GM12878 (cell line): Measurements from ENCODE around the gene FANCC. TPM values are rescaled to one million over a fixed set of nuclear protein-coding genes. Genes with fewer than 3 reads are reported as not detected.

Experiments
- ATAC-seq: fragments of 200-7000 bp; cut with Tn5 transposase; 3 replicates; pipeline ENCODE4 v1.9.1; 2020; ENCODE audit warnings: mild to moderate bottlenecking, moderate library complexity
- BruUV-seq: library from RNA; stranded (reverse); fragments of 400-500 nt; replicated peaks from 2 replicates; lab custom pipeline; 2021; lab: Mats Ljungman, UMichigan
- CTCF ChIA-PET: fragments of 300-600 bp; sonication (Branson Sonifier 250); formaldehyde crosslinking; extraction: SDS; loops from one replicate; lab custom pipeline; 2021; ENCODE audit warnings: inconsistent platforms; lab: Yijun Ruan, JAX
- POLR2A ChIA-PET: fragments of 350-600 bp; formaldehyde crosslinking; extraction: SDS; loops from one replicate; lab custom pipeline; 2021; ENCODE audit warnings: inconsistent platforms; lab: Charles Lee
- RAD21 ChIA-PET: fragments of 300-600 bp; sonication (Branson Sonifier 250); formaldehyde crosslinking; loops from one replicate; lab custom pipeline; 2023; ENCODE audit warnings: antibody characterized with exemption; ENCODE audit not compliant: unreplicated experiment; lab: Charles Lee
- SMC1A ChIA-PET: fragments of 300-600 bp; sonication (Branson Sonifier 250); formaldehyde crosslinking; loops from one replicate; lab custom pipeline; 2023; ENCODE audit not compliant: unreplicated experiment, uncharacterized antibody; lab: Charles Lee
- DNase-seq: peaks from one replicate; pipeline ENCODE4 v3.0.0-alpha.2; 2011; ENCODE audit warnings: low read depth, low spot score
- FAIRE-seq: peaks from 3 replicates; lab custom pipeline; 2011; peaks lifted over from hg19 to GRCh38; lab: Jason Lieb, UNC
- H2AFZ ChIP-seq: 2 replicates; pipeline ENCODE4 v1.6.0; 2011; ENCODE audit warnings: low read depth, low read length, control low read depth; ENCODE audit not compliant: control insufficient read depth
- H3K27ac ChIP-seq: 2 replicates; pipeline ENCODE4 v1.5.1; 2011; ENCODE audit warnings: control low read depth; ENCODE audit not compliant: control insufficient read depth, insufficient read depth
- H3K27me3 ChIP-seq, 2 experiments: replicated peaks in 1 of 2; 2 replicates each; pipeline versions ENCODE4 v1.6.0 to v1.6.1; 2011; ENCODE audit warnings: low read length in 1 of 2; ENCODE audit not compliant: control insufficient read depth in 2 of 2, insufficient read depth in 2 of 2
- H3K36me3 ChIP-seq, 2 experiments: 2 replicates each; pipeline ENCODE4 v1.5.1; 2011; ENCODE audit warnings: low read length in 1 of 2; ENCODE audit not compliant: control insufficient read depth in 2 of 2, insufficient read depth in 2 of 2
- H3K4me1 ChIP-seq: 2 replicates; pipeline ENCODE4 v1.6.1; 2011; ENCODE audit warnings: mild to moderate bottlenecking, low read length, moderate library complexity, mixed read lengths; ENCODE audit not compliant: control insufficient read depth, insufficient read depth
- H3K4me2 ChIP-seq: 2 replicates; pipeline ENCODE4 v1.6.0; 2011; ENCODE audit warnings: control low read depth; ENCODE audit not compliant: control insufficient read depth, insufficient read depth
- H3K4me3 ChIP-seq: fragments of 200-600 bp; sonication (generic); 2 replicates; pipeline ENCODE4 v1.5.1; 2016
- H3K79me2 ChIP-seq: 2 replicates; pipeline ENCODE4 v1.6.0; 2011; ENCODE audit warnings: low read length; ENCODE audit not compliant: control insufficient read depth, insufficient read depth
- H3K9ac ChIP-seq: 2 replicates; pipeline ENCODE4 v1.8.0; 2011; ENCODE audit warnings: low read length, control low read depth, mixed read lengths; ENCODE audit not compliant: control insufficient read depth, insufficient read depth
- H3K9me3 ChIP-seq: replicated peaks from 3 replicates; pipeline ENCODE4 v1.5.1; 2011; ENCODE audit warnings: mild to moderate bottlenecking, low read length; ENCODE audit not compliant: control insufficient read depth, insufficient read depth
- H4K20me1 ChIP-seq: 2 replicates; pipeline ENCODE4 v1.6.0; 2011; ENCODE audit not compliant: control insufficient read depth, insufficient read depth
- ATF3 ChIP-seq: IDR thresholded peaks from 2 replicates; pipeline ENCODE4 v1.6.1; 2011; ENCODE audit warnings: low read depth, mild to moderate bottlenecking, low read length, moderate library complexity, borderline replicate concordance; ENCODE audit errors: extremely low read depth
- CREM ChIP-seq: IDR thresholded peaks from 2 replicates; pipeline ENCODE4 v1.6.1; 2014; ENCODE audit warnings: antibody characterized with exemption, low read depth
- IKZF1 ChIP-seq: fragments of 450-650 bp; conservative IDR thresholded peaks from 2 replicates; pipeline ENCODE4 v1.6.1; 2017; ENCODE audit warnings: antibody characterized with exemption, mild to moderate bottlenecking
- JUNB ChIP-seq: IDR thresholded peaks from 2 replicates; pipeline ENCODE4 v1.6.1; 2016; ENCODE audit warnings: antibody characterized with exemption, mild to moderate bottlenecking
- KDM1A ChIP-seq: fragments of 200-600 bp; sonication (generic); IDR thresholded peaks from 2 replicates; pipeline ENCODE4 v1.6.1; 2016; ENCODE audit warnings: borderline replicate concordance
- RAD21 ChIP-seq: IDR thresholded peaks from 2 replicates; pipeline ENCODE4 v1.6.1; 2011; ENCODE audit warnings: mild to moderate bottlenecking, low read depth, low read length, moderate library complexity; ENCODE audit not compliant: insufficient read depth
- SMAD5 ChIP-seq: IDR thresholded peaks from 2 replicates; pipeline ENCODE4 v1.6.1; 2016; ENCODE audit warnings: antibody characterized with exemption, low read depth
- SPI1 ChIP-seq: IDR thresholded peaks from 2 replicates; pipeline ENCODE4 v1.6.1; 2011; ENCODE audit warnings: low read depth, mild to moderate bottlenecking, low read length, moderate library complexity, borderline replicate concordance; ENCODE audit not compliant: insufficient read depth
- YY1 ChIP-seq: IDR thresholded peaks from 2 replicates; pipeline ENCODE4 v1.6.1; 2011; ENCODE audit warnings: low read depth, mild to moderate bottlenecking, low read length
- ZBTB11 ChIP-seq: fragments of 450-650 bp; formaldehyde crosslinking; IDR thresholded peaks from 2 replicates; pipeline ENCODE4 v1.5.0; 2022; ENCODE audit warnings: mild to moderate bottlenecking, missing genetic modification characterization
- WGBS: methylation state at CpG from one replicate; pipeline ENCODE4 v1.1.6; 2016; ENCODE audit warnings: low lambda C conversion rate; ENCODE audit not compliant: insufficient replicate concordance, insufficient coverage; ENCODE audit errors: missing lambda C conversion rate; 5-methylcytosine and 5-hydroxymethylcytosine counted together
- in situ Hi-C: fragments of 300-500 bp; cut with MboI; formaldehyde crosslinking; loops from 9 replicates; pipeline ENCODE4 v1.14.3; 2018; ENCODE audit warnings: mixed read lengths
- intact Hi-C: fragments of 100-400 bp; cut with micrococcal nuclease; formaldehyde crosslinking; loops from one replicate; pipeline ENCODE4 v1.14.2; 2022; ENCODE audit not compliant: unreplicated experiment
- polyA plus RNA-seq, 11 experiments: library from polyadenylated mRNA; depleted of rRNA in 4 of 11; unstranded in 6 of 11; stranded (reverse) in 5 of 11; fragments of >200 nt; fragmentation: Nextera tagmentation in 4 of 11; fragmentation: Illumina TruSeq in 1 of 11; extraction: Ambion mirVana in 4 of 11; extraction: Trizol in 1 of 11; gene quantifications; 1 replicate in 1 of 11; 2 replicates in 10 of 11; pipeline versions ENCODE4 v1.2.1 to v1.2.3, GENCODE V29; 2011 to 2016; ENCODE audit warnings: inconsistent platforms in 2 of 11, missing spikeins in 2 of 11, low read depth in 1 of 11
- total RNA-seq, 4 experiments: library from RNA; depleted of rRNA in 3 of 4; stranded (reverse); fragments of >200 nt in 3 of 4; fragmentation: Illumina TruSeq in 1 of 4; extraction: Trizol in 1 of 4; gene quantifications; 2 replicates each; pipeline versions ENCODE4 v1.2.1 to v1.2.3, GENCODE V29; 2013 to 2021

The FANCC gene
- total and polyA plus RNA-seq, 10 of the 15 experiments (the other 5 are each of a cell fraction or from before 2014, with no cell fraction given), result 1.2 to 16.8 (median 10.5) TPM

GRCh38 chr9:95218773-95219172 lies 98.7 kb downstream of the FANCC start:
- SMC1A ChIA-PET, result no interaction called here
- in situ Hi-C loops, result no loop called here
- no peaks in the 10 kb centered on the region for H3K79me2 ChIP-seq
- CTCF ChIA-PET, result no interaction called here
- BruUV-seq, result no TSS peak
- TF ChIP-seq KDM1A, result no peak
- no peak for TF ChIP-seq YY1
- no peak for TF ChIP-seq SPI1
- TF ChIP-seq ZBTB11, result no peak
- TF ChIP-seq CREM, result no peak
- TF ChIP-seq SMAD5, result no peak
- TF ChIP-seq RAD21, result no peak
- TF ChIP-seq ATF3, result no peak
- TF ChIP-seq IKZF1, result no peak
- TF ChIP-seq JUNB, result no peak
- TF ChIP-seq, all 136 proteins: peak for 0
- 92% methylated on average over 4 of the region's 4 CpGs for WGBS
- FAIRE-seq (no peak), ATAC-seq (no peak), DNase-seq (no peak)
- ChIA-PET RAD21 (no interaction called here), POLR2A (interaction anchor here (1.5 kb wide), 1 partner anchor 45 kb away, joined by 3 read pairs; no protein-coding TSS in a partner anchor)
- no peak overlapping the region for H3K27ac ChIP-seq
- no peaks in the 10 kb centered on the region for H4K20me1 ChIP-seq
- peaks cover 7% of the 10 kb centered on the region for H3K4me1 ChIP-seq
- no peaks in the 10 kb centered on the region; a peak in 1 of 4 replicates for H3K36me3 ChIP-seq
- no peak overlapping the region for H3K4me3 ChIP-seq
- intact Hi-C loops, result no loop called here
- H3K4me2 ChIP-seq, result no peak overlapping the region
- H3K9ac ChIP-seq, result no peak overlapping the region
- no peaks in the 10 kb centered on the region for H3K27me3 ChIP-seq
- no peak overlapping the region for H2AFZ ChIP-seq
- no peaks in the 10 kb centered on the region for H3K9me3 ChIP-seq
